ENCODE results near the gene GNG13. TPM values are rescaled to one million over a fixed set of nuclear protein-coding genes. Genes with fewer than 3 reads are reported as not detected.

The GNG13 gene
- total and polyA plus RNA-seq, 7 donors = not detected

GRCh38 chr16:769934-770333 is 30.6 kb downstream of the GNG13 start:
- ATAC-seq (no peak), DNase-seq (no peak)
- H3K27ac ChIP-seq = no peak overlapping the region
- intact Hi-C loops (cut with DNase I) = no loop called here
- H3K36me3 ChIP-seq (ENCODE audit: insufficient read depth in 1 of 2, low read depth in 1 of 2) = no peaks in the 10 kb centered on the region
- H3K27me3 ChIP-seq (ENCODE audit: insufficient read depth in 3 of 3, low read length in 2 of 3) = peaks cover 0 to 16% (median 8%) of the 10 kb centered on the region in 3 donors
- no peaks in the 10 kb centered on the region for H3K9me3 ChIP-seq
- 60 to 64% (median 62%) methylated on average over 15 to 19 of the region's 19 CpGs for WGBS, 3 donors
- H3K4me3 ChIP-seq = no peak overlapping the region
- H3K4me1 ChIP-seq = no peaks in the 10 kb centered on the region
- TF ChIP-seq CTCF (IDR thresholded peaks at IDR 0.05) = no peak

DNA sequence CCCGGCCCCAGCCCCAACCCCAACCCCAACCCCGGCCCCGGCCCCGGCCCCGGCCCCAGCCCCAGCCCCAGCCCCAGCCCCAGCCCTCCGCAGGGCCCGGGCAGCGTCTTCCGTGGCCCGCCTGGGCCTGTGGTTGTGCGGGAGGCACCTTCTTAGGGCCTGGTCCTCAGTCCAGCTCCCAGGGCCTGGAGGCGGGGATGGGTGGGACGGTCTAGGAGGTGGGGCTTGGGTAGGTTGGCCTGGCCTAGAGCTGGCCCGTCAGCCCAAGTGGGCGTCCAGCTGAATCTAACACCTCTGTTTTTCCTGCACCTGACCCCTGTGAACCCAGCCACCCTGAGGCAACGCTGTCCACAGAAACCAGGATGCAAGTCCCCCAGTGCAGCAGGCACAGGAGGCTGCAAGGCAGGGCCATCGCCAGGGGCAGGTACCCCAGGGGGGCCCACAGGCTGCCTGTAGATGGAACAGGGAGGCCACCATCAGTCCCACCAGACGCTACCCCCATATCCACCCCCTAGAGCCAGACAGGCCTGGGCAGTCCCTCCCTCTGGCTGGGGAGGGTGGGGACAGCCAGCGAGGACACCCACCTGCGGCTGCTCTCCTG is 31.2 kb downstream of the GNG13 start:
- ATAC-seq (no peak), DNase-seq (no peak)
- Histone ChIP-seq H3K9me3 (no peaks in the 10 kb centered on the region), H3K27ac (no peak overlapping the region), H3K4me3 (no peak overlapping the region), H3K4me1 (no peaks in the 10 kb centered on the region), H3K27me3 (ENCODE audit: insufficient read depth in 3 of 3, low read length in 2 of 3) (peaks cover 0 to 22% (median 10%) of the 10 kb centered on the region in 3 donors), H3K36me3 (ENCODE audit: insufficient read depth in 1 of 2, low read depth in 1 of 2) (no peaks in the 10 kb centered on the region)
- WGBS, 3 donors = 25 to 65% (median 34%) methylated on average over 14 to 20 of the region's 20 CpGs
- TF ChIP-seq CTCF (IDR thresholded peaks at IDR 0.05) = no peak
- intact Hi-C loops (cut with DNase I) = no loop called here

GRCh38 chr16:768428-768827 is 32.1 kb downstream of the GNG13 start:
- intact Hi-C loops (cut with DNase I) = no loop called here
- WGBS, 3 donors = 56 to 82% (median 68%) methylated on average over 15 to 21 of the region's 21 CpGs
- no peak overlapping the region for H3K27ac ChIP-seq
- no peak overlapping the region for H3K4me3 ChIP-seq
- ATAC-seq (no peak), DNase-seq (no peak)
- no peaks in the 10 kb centered on the region for H3K4me1 ChIP-seq
- no peaks in the 10 kb centered on the region for H3K9me3 ChIP-seq
- H3K36me3 ChIP-seq (ENCODE audit: insufficient read depth in 1 of 2, low read depth in 1 of 2) = no peaks in the 10 kb centered on the region
- peaks cover 0 to 28% (median 13%) of the 10 kb centered on the region in 3 donors for H3K27me3 ChIP-seq (ENCODE audit: insufficient read depth in 3 of 3, low read length in 2 of 3)
- TF ChIP-seq CTCF (IDR thresholded peaks at IDR 0.05) = no peak

- intact Hi-C loops (cut with DNase I) = no loop called here
- no peaks in the 10 kb centered on the region for H3K36me3 ChIP-seq (ENCODE audit: insufficient read depth in 1 of 2, low read depth in 1 of 2)
- DNase-seq (no peak), ATAC-seq (no peak)
- H3K9me3 ChIP-seq = no peaks in the 10 kb centered on the region
- no peak overlapping the region for H3K4me3 ChIP-seq
- WGBS, 3 donors = 47 to 68% (median 65%) methylated on average over 5 to 19 of the region's 38 CpGs
- no peak for TF ChIP-seq CTCF (IDR thresholded peaks at IDR 0.05)
- H3K27me3 ChIP-seq (ENCODE audit: insufficient read depth in 3 of 3, low read length in 2 of 3) = peaks cover 0 to 33% (median 13%) of the 10 kb centered on the region in 3 donors
- no peak overlapping the region for H3K27ac ChIP-seq
- H3K4me1 ChIP-seq = no peaks in the 10 kb centered on the region
These were observed 32.7 kb downstream of the GNG13 start for GRCh38 chr16:767743-768235.

Measured in psoas muscle (tissue), 8 donors.